SKM-1 treated with dmso at 0.1 percent for 144 hours (cell line): ENCODE measurements around the gene SENP2.
"Not testable (repeated sequence)": the region's sequence is repeated elsewhere in the genome, so short reads cannot be mapped to it uniquely, and the experiment has no call there.

Experiments
- DNase-seq: peaks from one replicate; lab custom pipeline; 2025; ENCODE audit not compliant: unreplicated experiment; lab: John Stamatoyannopoulos, UW

The SENP2 gene

GRCh38 chr3:185585859-185586685, at the start of gene SENP2:
Gene SENP2 (plus strand): TSS chr3:185586295. CDS start chr3:185586414, 119 bp downstream.
- peak; percentile 98 for DNase-seq

- DNase-seq = peak; percentile 99
Measured at GRCh38 chr3:185537369-185537970, 48.6 kb upstream of the SENP2 start.

GRCh38 chr3:185539934-185540333, 46.2 kb upstream of the SENP2 start:
- DNase-seq = no peak

DNA sequence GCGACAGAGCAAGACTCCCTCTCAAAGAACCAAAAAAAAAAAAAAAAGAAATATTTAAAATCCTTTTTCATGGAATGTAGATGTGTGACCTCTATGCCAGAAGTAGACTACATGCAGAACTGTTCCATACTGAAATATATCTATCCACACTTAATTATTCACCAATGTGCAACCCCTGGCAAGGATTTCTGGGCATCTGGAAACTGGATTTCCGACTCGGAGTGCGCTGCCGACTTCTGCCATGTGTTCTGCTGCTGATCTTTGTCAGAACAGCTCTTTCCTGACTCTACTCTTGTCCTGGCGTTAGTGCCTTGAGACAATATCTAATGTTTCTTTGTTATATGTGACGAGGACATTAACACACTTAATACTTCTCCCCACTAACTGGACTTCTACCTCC, 45.4 kb upstream of the SENP2 start:
- DNase-seq = no peak

- no peak for DNase-seq
Measured at GRCh38 chr3:185549122-185549521, 37.0 kb upstream of the SENP2 start.

DNA sequence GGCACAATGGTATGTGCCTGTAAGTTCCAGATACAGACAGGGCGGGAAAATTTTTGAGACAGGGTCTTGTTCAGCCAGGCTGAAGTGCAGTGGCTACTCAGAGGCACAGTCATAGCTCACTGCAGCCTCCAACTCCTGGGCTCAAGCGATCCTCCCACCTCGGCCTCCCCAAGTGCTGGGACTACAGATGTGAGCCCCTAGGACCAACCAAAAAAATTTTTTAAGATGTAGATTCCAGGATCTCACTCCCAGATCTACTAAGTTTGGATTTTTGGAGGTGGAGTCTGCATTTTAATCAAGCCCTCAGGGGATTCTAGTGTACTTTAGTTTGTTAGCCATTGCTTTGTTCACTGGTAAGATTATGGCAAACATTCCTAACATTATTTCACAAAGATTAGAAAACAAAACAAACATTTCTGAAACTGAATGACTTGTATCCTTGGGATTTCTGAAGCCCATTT, 36.4 kb upstream of the SENP2 start:
- no peak for DNase-seq

- peak; percentile 11 for DNase-seq
Measured at GRCh38 chr3:185552358-185552877, 33.7 kb upstream of the SENP2 start, which contains the start of gene LIPH. Gene LIPH (minus strand): TSS chr3:185552588. CDS start chr3:185552471, 117 bp downstream.

- no peak for DNase-seq
Measured at GRCh38 chr3:185555101-185555501, 31.0 kb upstream of the SENP2 start.

DNA sequence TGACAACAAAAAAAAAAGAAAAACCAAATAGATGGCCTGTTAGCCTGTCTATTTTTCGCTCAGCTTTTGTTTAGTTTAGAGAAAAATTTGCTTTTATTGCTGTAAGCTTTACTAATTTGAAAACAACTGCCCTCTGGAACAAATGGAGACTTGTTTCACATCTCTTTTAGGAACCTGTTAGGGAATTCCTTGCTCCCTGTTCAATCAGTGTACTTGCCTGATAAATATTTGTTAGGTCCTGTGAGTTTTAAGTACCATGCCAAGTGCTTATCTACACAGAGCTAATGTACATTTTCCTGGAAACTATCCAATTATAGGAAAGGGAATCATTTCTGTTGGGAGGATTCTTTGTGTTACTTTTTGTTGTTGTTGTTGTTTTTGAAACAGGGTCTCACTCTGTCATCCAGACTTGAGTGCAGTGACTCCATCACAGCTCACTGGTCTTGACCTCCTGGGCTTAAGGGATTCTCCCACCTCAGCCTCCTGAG, 30.2 kb upstream of the SENP2 start:
- no peak for DNase-seq

- not testable (repeated sequence) for DNase-seq
Measured at GRCh38 chr3:185556640-185557039, 29.5 kb upstream of the SENP2 start.

DNA sequence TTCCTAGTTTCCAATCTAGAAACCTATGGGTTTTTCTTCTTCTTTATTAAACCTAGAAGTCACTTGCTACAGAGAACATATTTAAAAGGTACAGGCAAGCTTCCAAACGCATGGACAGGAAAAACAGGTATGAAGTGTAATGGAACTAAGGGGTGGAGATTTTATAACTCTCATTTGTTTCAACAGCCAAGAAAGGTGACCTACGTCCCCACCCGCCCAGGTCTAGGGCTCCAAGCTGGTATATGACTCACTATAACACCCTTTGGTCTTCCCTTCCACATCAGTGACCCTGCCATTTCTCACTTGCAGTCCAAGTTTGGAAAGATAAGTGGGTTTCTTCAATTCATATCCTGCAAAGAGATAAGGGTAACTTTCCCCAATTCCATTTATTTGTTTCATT, 27.7 kb upstream of the SENP2 start:
- no peak for DNase-seq

DNA sequence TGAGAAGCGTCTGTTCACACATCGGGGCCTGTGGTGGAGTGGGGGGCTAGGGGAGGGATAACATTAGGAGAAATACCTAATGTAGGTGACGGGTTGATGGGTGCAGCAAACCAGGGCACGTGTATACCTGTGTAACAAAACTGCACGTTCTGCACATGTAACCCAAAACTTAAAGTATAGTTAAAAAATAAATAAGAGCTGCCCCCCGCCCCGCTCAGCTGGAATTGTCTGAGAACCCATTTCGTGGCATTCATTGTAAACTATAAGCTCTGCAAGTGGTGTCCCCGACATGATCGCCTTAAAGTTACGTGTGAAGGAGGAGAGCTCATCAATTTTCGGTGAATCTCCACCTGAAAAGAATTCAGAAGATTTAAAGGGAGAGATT, 26.4 kb upstream of the SENP2 start:
- no peak for DNase-seq

DNA sequence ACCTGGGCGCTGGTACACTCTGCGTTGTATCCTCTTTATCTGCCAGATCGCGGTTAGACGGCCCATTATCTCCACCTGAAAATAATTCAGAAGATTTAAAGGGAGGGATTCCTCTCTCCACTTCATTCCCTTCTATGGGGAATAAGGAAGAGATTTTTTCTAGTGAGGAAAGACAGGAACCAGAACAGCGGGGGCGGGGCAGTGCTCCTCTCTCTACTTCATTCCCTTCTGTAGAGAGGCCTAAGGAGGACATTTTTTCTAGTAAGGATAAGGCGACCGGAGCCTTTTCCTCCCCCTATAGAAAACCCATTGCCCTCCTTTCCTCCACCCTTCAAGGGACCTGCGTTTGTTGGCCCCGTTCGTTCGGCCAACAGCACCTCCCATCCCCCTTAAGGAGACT, 25.4 kb upstream of the SENP2 start:
- no peak for DNase-seq

- DNase-seq = no peak
Measured at GRCh38 chr3:185561374-185561943, 24.6 kb upstream of the SENP2 start.

- no peak for DNase-seq
Measured at GRCh38 chr3:185561958-185562357, 24.1 kb upstream of the SENP2 start.

DNA sequence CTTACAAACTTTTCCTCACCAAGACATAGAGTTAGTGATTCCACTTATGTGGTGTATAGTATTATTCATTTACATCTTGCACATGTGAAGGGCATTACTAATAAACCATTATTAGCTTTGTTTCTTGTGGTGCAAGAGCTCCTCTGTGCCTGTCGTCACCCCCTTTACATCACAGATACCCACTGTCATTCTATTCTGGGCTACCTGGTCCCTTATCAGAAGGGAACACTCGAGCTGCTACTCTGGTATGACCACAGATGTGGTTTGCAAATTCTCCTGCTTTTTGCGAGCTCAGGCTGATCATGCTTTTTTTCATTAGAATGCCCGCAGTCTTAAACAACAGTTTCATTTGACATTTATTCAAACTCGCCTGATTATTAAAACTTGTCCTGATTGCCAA, 13.9 kb upstream of the SENP2 start:
- DNase-seq = no peak

DNA sequence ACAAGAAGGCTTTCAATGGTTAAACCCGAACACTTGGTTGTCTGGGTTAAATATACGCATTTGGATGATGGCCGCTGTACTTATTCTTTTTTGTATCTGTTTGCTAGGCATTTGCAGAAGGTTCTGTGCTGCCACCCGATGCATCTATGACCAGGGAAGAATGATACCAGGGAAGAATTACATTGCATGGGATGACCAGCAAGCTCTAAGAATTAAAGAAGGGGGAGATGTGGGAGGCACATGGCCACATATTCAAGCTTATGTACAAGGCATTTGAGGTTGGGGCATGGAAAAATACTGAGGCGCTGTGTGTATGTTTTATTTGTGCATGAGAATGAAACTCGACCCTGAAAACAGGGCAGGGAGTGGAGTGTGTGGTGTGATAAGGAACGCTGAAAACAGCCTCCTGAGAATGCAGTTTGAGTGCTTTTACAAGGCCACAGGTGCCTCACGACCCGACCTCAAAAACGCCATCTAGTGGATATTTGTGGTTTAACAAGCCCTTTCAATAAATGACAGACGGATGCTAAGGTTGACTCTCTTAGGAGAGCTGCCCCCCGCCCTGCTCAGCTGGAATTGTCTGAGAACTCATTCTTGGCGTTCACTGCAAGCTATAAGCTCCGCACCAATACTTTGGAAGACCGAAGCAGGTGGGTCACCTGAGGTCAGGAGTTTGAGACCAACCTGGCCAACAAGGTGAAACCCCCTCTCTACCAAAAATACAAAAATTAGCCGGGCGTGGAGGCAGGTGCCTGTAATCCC, 10.8 kb upstream of the SENP2 start:
- DNase-seq = peak; percentile 67

- no peak for DNase-seq
Measured at GRCh38 chr3:185582236-185582635, 3.9 kb upstream of the SENP2 start.

DNA sequence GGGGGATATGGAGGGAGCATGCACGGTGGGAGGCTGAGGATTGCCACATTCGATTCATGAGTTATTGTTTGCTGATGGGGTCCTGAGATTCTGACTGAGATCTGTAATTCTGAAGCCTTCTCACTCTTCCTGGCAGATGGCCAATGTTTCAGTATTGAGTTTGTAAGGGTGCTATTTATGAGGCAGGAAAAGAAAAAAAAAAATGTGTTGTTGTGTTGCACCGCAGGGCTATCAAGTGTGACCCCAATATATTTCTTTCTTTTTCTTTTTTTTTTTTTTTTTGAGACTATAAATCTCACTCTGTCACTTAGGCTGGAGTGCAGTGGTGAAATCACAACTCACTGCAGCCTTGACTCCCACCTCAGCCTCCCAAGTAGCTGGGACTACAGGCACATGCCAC, 3.2 kb upstream of the SENP2 start:
- no peak for DNase-seq

GRCh38 chr3:185583925-185584324, 2.2 kb upstream of the SENP2 start:
- DNase-seq = no peak

DNA sequence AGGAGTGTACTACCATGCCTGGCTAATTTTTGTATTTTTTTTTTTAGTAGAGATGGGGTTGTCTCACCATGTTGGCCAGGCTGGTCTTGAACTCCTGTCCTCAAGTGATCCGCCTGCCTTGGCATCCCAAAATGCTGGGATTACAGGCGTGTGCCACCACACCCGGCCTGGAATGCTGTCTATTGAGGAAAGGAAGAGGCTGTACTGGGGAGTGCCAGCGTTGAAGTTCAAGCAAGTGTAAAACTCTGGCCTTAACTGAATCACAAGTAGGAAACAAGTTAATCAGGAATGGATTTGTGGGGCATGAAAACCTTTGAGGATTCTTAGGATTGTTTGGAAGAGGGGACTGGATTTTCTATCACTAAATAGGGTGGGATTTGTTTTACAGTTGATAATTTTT, 1.4 kb upstream of the SENP2 start:
- no peak for DNase-seq
